ENCODE measurements around the gene FCRL3.

FCRL3 gene

GRCh38 chr1:157673008-157673407, 27.6 kb downstream of the FCRL3 start:
- no peak for DNase-seq

- DNase-seq, result no peak
Observed at GRCh38 chr1:157671895-157672294, 28.7 kb downstream of the FCRL3 start.

- no peak for DNase-seq
Observed at GRCh38 chr1:157659576-157660247, 40.9 kb downstream of the FCRL3 start.

GRCh38 chr1:157658571-157658970, 42.0 kb downstream of the FCRL3 start:
- DNase-seq, result no peak

- no peak for DNase-seq
Observed at GRCh38 chr1:157653494-157653873, 47.1 kb downstream of the FCRL3 start.

- no peak for DNase-seq
Observed at GRCh38 chr1:157652859-157653493, 47.6 kb downstream of the FCRL3 start.

- DNase-seq, result no peak
Observed at GRCh38 chr1:157648317-157648716, 52.3 kb downstream of the FCRL3 start.

GRCh38 chr1:157646144-157646543, 54.4 kb downstream of the FCRL3 start:
- no peak for DNase-seq

GRCh38 chr1:157641177-157641576, 59.4 kb downstream of the FCRL3 start:
- no peak for DNase-seq

GRCh38 chr1:157639800-157640199, 60.8 kb downstream of the FCRL3 start:
- no peak for DNase-seq

- no peak for DNase-seq
Observed at GRCh38 chr1:157628773-157629172, 71.8 kb downstream of the FCRL3 start.

All from activated gamma-delta T cell (primary cell).